Chondrocyte (in vitro differentiated cells): ENCODE results near the gene KCNAB1. TPM values are rescaled to one million over a fixed set of nuclear protein-coding genes. Genes with fewer than 3 reads are reported as not detected.

Experiments
- DNase-seq: peaks from one replicate; pipeline ENCODE4 v3.0.0; 2021; ENCODE audit warnings: mixed read lengths, low spot score
- H3K27ac Mint-ChIP-seq: one replicate; pipeline ENCODE4 v1.8.0; 2021; ENCODE audit warnings: mild to moderate bottlenecking, moderate library complexity, mixed read lengths; ENCODE audit not compliant: unreplicated experiment
- H3K27me3 Mint-ChIP-seq: 2 replicates; pipeline ENCODE4 v1.8.0; 2021; ENCODE audit warnings: low read depth, mixed read lengths
- H3K36me3 Mint-ChIP-seq: 2 replicates; pipeline ENCODE4 v1.8.0; 2021; ENCODE audit warnings: low read depth, mixed read lengths
- H3K4me1 Mint-ChIP-seq: 2 replicates; pipeline ENCODE4 v1.8.0; 2021; ENCODE audit warnings: low read depth, mild to moderate bottlenecking, mixed read lengths
- H3K4me3 Mint-ChIP-seq: one replicate; pipeline ENCODE4 v1.8.0; 2021; ENCODE audit warnings: mild to moderate bottlenecking, moderate library complexity, mixed read lengths; ENCODE audit not compliant: unreplicated experiment
- H3K9me3 Mint-ChIP-seq: 2 replicates; pipeline ENCODE4 v1.8.0; 2021; ENCODE audit warnings: low read depth, mixed read lengths
- total RNA-seq: library from RNA; stranded (reverse); gene quantifications from 3 replicates; pipeline ENCODE4 v1.2.1, GENCODE V29; 2021
- TF ChIP-seq, protein P1 (sequence below): fragments of 200-600 bp; sonication (generic); IDR thresholded peaks from 2 replicates; pipeline ENCODE4 v1.5.0; 2021; ENCODE audit warnings: antibody characterized with exemption, mild to moderate bottlenecking, moderate library complexity

The KCNAB1 gene
- total RNA-seq, 1 donor from 2014 or later = 3.4 TPM

DNA sequence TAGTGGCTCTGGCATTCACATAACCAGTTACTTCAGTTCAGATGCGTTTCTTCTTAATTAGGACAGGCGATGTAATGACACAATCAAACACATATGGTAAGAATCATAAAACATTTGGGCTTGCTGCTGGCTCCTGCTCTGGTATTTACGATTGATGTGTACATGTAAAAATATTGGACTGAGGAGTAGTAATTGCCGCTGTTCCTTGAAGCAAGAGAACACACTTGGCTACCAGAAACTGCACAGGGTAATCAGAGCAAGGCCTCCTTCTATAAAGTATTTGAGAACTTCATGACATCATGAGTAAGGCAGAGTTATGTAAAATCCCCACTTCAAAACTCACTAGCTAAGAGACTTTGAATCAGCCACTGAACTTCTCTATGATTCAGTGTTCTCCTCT, 276.5 kb downstream of the KCNAB1 start:
- Mint-ChIP-seq H3K27ac (no peak overlapping the region), H3K36me3 (no peaks in the 10 kb centered on the region)
- DNase-seq = no peak

DNA sequence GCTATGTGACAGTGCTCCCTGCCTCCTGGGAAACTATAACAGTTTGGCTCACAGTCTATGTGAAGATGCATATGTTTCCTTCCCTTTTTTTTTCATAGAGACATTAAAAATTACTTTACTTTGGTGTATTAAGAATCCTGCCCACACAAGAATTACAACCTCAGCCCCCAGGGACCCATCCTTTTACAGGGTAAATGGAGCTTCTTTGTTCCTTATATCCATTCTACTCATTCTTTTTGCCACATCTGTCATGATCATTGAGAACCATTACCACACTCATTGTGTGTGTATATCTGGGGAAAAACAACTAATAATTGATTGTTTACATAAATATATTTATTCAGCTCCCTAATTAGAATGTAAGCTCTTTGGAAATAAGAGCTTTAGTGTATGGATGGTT, 277.2 kb downstream of the KCNAB1 start:
- H3K36me3 Mint-ChIP-seq = no peaks in the 10 kb centered on the region
- no peak overlapping the region for H3K27ac Mint-ChIP-seq
- H3K4me1 Mint-ChIP-seq = peaks cover 13% of the 10 kb centered on the region
- H3K4me3 Mint-ChIP-seq = no peak overlapping the region
- no peak for DNase-seq
- H3K9me3 Mint-ChIP-seq = no peaks in the 10 kb centered on the region
- no peaks in the 10 kb centered on the region for H3K27me3 Mint-ChIP-seq
- TF ChIP-seq, protein P1, sequence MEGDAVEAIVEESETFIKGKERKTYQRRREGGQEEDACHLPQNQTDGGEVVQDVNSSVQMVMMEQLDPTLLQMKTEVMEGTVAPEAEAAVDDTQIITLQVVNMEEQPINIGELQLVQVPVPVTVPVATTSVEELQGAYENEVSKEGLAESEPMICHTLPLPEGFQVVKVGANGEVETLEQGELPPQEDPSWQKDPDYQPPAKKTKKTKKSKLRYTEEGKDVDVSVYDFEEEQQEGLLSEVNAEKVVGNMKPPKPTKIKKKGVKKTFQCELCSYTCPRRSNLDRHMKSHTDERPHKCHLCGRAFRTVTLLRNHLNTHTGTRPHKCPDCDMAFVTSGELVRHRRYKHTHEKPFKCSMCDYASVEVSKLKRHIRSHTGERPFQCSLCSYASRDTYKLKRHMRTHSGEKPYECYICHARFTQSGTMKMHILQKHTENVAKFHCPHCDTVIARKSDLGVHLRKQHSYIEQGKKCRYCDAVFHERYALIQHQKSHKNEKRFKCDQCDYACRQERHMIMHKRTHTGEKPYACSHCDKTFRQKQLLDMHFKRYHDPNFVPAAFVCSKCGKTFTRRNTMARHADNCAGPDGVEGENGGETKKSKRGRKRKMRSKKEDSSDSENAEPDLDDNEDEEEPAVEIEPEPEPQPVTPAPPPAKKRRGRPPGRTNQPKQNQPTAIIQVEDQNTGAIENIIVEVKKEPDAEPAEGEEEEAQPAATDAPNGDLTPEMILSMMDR = no peak

More for the DNA sequence above, 276.5 kb downstream of the KCNAB1 start:
- TF ChIP-seq, protein P1 = no peak
- Mint-ChIP-seq H3K9me3 (no peaks in the 10 kb centered on the region), H3K4me3 (no peak overlapping the region), H3K27me3 (no peaks in the 10 kb centered on the region), H3K4me1 (peaks cover 9% of the 10 kb centered on the region)

DNA sequence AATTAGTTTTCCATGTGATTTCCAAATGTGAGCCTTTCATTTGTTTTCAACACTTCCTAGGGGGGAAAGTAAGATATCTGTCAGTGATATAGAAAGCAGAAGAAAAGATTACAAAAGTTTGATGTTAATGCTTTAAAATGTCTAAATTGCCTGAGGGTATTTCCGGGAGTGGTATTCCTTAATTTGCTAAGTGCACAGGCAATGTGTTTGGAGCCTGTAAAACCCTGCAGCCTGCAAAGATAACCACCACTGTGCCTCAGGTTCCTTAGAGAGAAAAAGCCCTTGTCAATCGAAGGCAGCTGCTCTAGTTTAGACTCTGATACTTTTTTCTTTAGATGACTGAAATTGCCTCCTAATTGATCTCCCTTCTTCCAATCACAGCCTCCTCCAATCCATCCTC, 279.7 kb downstream of the KCNAB1 start:
- H3K27ac Mint-ChIP-seq = no peak overlapping the region
- DNase-seq = no peak
- TF ChIP-seq, protein P1 = no peak

DNA sequence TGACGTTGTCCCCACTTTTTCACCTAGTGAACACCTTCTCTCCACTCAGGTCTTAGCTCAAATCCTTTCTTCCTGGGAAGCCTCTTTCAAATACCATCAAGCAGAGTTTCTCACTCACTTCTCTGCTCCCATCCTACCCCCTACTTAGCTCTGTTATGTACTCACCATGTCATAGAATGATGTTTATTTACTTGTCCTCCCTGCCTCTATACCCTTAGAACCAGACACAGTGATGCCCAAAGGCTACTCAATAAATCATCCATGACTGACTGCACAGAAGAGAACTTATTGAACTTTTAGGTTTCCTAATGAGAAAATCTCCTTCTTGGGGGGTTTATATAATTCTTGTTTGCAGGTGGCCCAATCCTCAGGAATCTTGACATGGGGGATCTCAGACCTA, 280.4 kb downstream of the KCNAB1 start:
- H3K27me3 Mint-ChIP-seq = peaks cover 1% of the 10 kb centered on the region
- H3K27ac Mint-ChIP-seq = no peak overlapping the region
- H3K4me3 Mint-ChIP-seq = no peak overlapping the region
- TF ChIP-seq, protein P1 = no peak
- no peaks in the 10 kb centered on the region for H3K36me3 Mint-ChIP-seq
- H3K4me1 Mint-ChIP-seq = peaks cover 13% of the 10 kb centered on the region
- H3K9me3 Mint-ChIP-seq = no peaks in the 10 kb centered on the region
- DNase-seq = no peak

More for the DNA sequence above, 279.7 kb downstream of the KCNAB1 start:
- peaks cover 13% of the 10 kb centered on the region for H3K4me1 Mint-ChIP-seq
- H3K27me3 Mint-ChIP-seq = no peaks in the 10 kb centered on the region
- no peaks in the 10 kb centered on the region for H3K36me3 Mint-ChIP-seq
- H3K4me3 Mint-ChIP-seq = no peak overlapping the region
- no peaks in the 10 kb centered on the region for H3K9me3 Mint-ChIP-seq

DNA sequence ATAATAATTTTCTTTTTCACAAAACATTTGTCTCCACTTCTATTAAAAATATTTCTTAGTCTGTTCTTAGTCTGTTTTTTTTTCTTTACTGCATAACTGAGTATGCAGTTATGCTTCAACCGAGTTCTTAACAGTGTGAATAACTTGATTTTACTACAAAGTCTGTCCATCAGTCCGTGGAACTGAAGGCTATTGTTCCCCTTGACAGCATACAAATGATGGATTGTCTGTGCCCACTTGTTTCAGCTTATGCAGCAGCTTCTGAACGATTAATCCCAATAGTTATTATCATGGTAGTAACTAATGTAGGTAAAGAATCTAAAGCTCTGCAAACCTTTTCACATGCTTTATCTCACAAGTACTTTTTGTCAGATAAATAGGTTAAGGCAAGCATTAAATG, 283.8 kb downstream of the KCNAB1 start:
- no peak overlapping the region for H3K27ac Mint-ChIP-seq
- H3K9me3 Mint-ChIP-seq = no peaks in the 10 kb centered on the region
- H3K4me3 Mint-ChIP-seq = no peak overlapping the region
- DNase-seq = no peak
- TF ChIP-seq, protein P1 = no peak
- peaks cover 13% of the 10 kb centered on the region for H3K4me1 Mint-ChIP-seq
- peaks cover 1% of the 10 kb centered on the region for H3K27me3 Mint-ChIP-seq
- no peaks in the 10 kb centered on the region for H3K36me3 Mint-ChIP-seq
